ES-I3 (cell line): Measurements from ENCODE around the gene GGT5.
"Not testable (repeated sequence)": the region's sequence is repeated elsewhere in the genome, so short reads cannot be mapped to it uniquely, and the experiment has no call there.

Experiments
- H3K36me3 ChIP-seq: 2 replicates; pipeline ENCODE4 v1.6.1; 2013; ENCODE audit warnings: mild to moderate bottlenecking, low read length, control low read depth, moderate library complexity; ENCODE audit not compliant: insufficient read depth
- H3K4me1 ChIP-seq: 2 replicates; pipeline ENCODE4 v1.6.1; 2013; ENCODE audit warnings: mild to moderate bottlenecking, control low read depth, low read length; ENCODE audit not compliant: insufficient read depth
- H3K9ac ChIP-seq: 2 replicates; pipeline ENCODE4 v1.6.1; 2013; ENCODE audit warnings: low read depth, mild to moderate bottlenecking, low read length, moderate library complexity
- H3K9me3 ChIP-seq: 2 replicates; pipeline ENCODE4 v1.6.1; 2013; ENCODE audit warnings: mild to moderate bottlenecking, low read length, moderate library complexity; ENCODE audit not compliant: control insufficient read depth, insufficient read depth

The GGT5 gene

DNA sequence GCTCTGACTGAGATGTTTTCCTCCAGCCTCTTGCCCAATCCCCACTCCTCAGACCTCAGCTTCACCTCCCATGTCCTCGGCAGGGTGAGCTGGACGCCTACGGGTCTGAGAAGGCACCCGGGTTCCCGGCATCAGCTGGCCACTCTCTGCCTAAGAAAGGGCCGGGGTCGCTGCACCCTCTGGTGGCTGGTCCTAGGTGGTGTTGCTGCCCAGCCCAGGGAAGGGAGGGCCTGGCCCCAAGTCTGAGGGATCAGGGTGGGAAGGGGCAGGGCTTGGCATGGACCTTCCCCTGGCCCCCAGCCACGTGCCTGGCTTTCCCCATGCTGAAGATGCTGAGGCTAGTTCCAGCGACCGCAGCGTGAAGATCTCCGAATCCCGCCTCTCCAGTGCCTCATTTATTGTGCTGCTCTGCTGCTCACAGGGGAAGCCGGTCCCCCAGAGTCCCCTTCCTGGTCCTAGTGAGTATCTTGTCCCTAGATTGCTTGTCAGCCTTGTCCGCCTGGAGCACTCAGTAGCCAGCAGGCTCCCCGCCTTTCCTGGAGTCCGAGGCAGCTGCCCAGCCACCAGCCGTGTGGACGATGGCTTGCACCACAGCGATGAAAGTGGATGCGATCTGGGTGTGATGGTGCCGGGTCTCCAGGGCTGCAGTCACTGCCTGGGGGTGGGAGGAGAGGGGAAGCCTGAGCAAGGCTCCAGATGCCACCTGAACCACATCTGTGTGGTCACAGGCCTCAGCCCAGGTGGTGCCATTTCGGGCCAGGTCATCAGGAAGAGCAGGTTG, 2.9 kb upstream of the GGT5 start:
- H3K36me3 ChIP-seq: no peaks in the 10 kb centered on the region
- no peak overlapping the region for H3K9ac ChIP-seq
- H3K9me3 ChIP-seq: no peaks in the 10 kb centered on the region
- H3K4me1 ChIP-seq: peaks cover 12% of the 10 kb centered on the region; the same call in 1 of the 2 replicates

DNA sequence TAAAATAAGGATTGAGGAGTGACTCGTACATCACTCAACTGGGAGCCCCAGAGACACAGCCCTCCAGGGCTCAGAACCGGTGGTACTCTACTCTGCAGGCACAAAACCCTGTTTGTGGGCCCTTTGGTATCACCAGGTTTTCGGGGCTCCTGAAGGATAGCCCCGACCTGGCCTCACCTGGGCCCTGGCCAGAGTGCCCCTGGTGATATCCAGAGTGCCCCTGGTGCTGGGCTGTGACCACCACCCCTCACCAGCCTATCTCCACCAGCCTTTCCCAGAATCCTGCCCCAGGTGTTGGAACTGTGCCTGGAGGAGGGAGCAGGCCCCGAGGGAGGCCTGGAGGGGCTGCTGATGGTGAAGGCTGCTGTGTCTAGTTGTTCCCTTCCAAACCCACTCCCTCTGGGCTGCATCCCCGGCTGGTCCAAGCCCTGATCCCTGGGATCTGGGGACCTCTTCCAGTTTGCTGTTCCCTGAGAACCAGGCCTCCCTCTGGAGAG, 2.2 kb upstream of the GGT5 start:
- peaks cover 18% of the 10 kb centered on the region; the same call in 1 of the 2 replicates for H3K4me1 ChIP-seq

GRCh38 chr22:24245584-24246561, 991 bp upstream of the GGT5 start:
- H3K9me3 ChIP-seq: not testable (repeated sequence)
- peaks cover 18% of the 10 kb centered on the region; the same call in 1 of the 2 replicates for H3K4me1 ChIP-seq

More for the DNA sequence above, 2.2 kb upstream of the GGT5 start:
- Histone ChIP-seq H3K9ac (no peak overlapping the region), H3K36me3 (no peaks in the 10 kb centered on the region), H3K9me3 (no peaks in the 10 kb centered on the region)

GRCh38 chr22:24244144-24244787, 616 bp downstream of the GGT5 start:
- H3K9me3 ChIP-seq: no peaks in the 10 kb centered on the region
- H3K36me3 ChIP-seq: no peaks in the 10 kb centered on the region
- H3K9ac ChIP-seq: no peak overlapping the region
- peaks cover 18% of the 10 kb centered on the region; the same call in 1 of the 2 replicates for H3K4me1 ChIP-seq

More at GRCh38 chr22:24245584-24246561, 991 bp upstream of the GGT5 start:
- not testable (repeated sequence) for H3K9ac ChIP-seq, H3K36me3 ChIP-seq

DNA sequence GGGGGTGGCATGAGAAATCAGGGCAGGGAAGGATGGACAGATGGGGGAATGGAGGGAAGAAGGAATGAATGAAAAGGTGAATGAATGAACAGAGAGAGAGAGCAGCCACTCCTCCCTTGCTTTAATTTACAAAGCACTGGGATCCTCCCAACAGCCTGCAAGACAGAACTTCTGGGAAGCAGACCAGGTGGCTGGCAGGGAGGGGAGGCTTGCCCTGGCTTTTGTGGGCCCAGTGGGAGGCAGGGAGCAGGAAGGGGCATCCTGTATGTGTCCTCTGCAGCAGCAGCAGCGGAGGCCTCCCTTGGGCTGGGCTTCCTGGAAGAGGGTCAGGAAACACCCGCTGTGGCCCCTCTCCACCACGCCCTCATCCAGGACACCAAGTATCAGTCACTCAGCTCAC, 1.5 kb downstream of the GGT5 start:
- not testable (repeated sequence) for H3K9me3 ChIP-seq, H3K36me3 ChIP-seq, H3K9ac ChIP-seq
- H3K4me1 ChIP-seq: peaks cover 18% of the 10 kb centered on the region; the same call in 1 of the 2 replicates

DNA sequence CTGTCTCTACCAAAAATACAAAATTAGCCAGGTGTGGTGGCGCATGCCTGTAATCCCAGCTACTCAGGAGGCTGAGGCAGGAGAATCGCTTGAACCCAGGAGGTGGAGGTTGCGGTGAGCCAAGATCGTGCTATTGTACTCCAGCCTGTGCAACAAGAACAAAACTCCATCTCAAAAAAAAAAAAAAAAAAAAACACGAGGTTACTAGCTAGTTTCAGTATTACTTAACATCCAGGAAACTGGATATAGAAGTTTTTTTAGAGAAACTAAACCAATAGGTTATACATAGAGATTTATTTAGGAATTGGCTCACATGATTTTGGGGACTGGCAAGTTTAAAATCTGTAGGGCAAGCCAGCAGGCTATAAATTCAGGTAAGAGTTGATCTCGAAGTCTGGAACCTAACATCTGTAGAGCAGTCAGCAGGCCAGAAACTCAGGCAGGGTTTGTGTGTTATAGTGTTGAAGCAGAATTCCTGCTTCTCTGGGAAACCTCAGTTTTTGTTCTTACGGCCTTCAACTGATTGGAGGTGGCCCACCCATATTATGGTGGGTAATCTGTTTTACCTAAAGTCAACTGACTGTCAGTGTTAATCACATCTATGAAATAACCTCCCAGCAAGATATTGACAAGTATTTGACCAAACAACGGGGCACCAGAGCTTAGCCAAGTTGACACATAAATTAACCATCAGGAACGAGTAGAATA, 3.7 kb downstream of the GGT5 start:
- not testable (repeated sequence) for H3K36me3 ChIP-seq, H3K9ac ChIP-seq, H3K9me3 ChIP-seq
- H3K4me1 ChIP-seq: peaks cover 15% of the 10 kb centered on the region; the same call in 1 of the 2 replicates

DNA sequence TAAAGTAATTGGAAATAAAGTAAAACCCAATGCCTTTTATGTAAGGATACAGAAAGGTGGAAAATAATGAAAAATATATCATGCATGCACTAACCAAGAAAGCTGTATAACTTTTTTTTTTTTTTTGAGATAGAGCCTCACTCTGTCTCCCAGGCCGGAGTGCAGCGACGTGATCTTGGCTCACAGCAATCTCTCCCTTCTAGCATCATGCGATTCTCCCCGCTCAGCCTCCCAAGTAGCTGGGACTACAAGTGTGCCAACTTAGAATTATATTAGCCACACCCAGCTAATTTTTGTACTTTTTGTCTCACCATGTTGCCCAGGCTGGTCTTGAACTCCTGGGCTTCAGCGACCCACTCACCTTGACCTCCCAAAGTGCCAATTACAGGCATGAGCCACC, 4.5 kb downstream of the GGT5 start:
- Histone ChIP-seq H3K9me3 (no peaks in the 10 kb centered on the region), H3K4me1 (peaks cover 15% of the 10 kb centered on the region; the same call in 1 of the 2 replicates), H3K36me3 (no peaks in the 10 kb centered on the region), H3K9ac (no peak overlapping the region)

DNA sequence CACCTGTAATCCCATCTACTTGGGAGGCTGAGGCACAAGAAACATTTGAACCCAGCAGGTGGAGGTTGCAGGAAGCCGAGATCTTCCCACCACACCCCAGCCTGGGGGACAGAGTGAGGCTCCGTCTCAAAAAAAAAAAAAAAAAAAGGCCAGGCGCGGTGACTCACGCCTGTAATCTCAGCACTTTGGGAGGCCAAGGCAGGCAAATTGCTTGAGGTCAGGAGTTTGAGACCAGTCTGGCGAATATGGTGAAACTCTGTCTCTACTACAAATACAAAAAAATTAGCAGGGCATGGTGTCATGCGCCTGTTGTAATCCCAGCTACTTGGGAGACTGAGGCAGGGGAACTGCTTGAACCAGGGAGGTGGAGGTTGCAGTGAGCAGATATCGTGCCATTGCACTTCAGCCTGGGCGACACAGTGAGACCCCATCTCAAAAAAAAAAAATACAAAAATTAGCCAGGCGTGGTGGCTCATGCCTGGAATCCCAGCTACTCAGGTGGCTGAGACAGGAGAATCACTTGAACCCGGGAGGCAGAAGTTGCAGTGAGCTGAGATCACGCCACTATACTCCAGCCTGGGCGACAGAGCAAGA, 6.7 kb downstream of the GGT5 start:
- H3K4me1 ChIP-seq: peaks cover 10% of the 10 kb centered on the region; the same call in 1 of the 2 replicates
- H3K36me3 ChIP-seq, H3K9ac ChIP-seq, H3K9me3 ChIP-seq: not testable (repeated sequence)

- no peaks in the 10 kb centered on the region for H3K4me1 ChIP-seq
- H3K9ac ChIP-seq: no peak overlapping the region
- H3K9me3 ChIP-seq: no peaks in the 10 kb centered on the region
- H3K36me3 ChIP-seq: no peaks in the 10 kb centered on the region
These were observed 8.2 kb downstream of the GGT5 start for GRCh38 chr22:24236656-24237055.

GRCh38 chr22:24235315-24235714, 9.6 kb downstream of the GGT5 start:
- Histone ChIP-seq H3K9ac (no peak overlapping the region), H3K36me3 (no peaks in the 10 kb centered on the region), H3K9me3 (no peaks in the 10 kb centered on the region), H3K4me1 (peaks cover 6% of the 10 kb centered on the region; the same call in 1 of the 2 replicates)

GRCh38 chr22:24233816-24234215, 11.1 kb downstream of the GGT5 start:
- peaks cover 6% of the 10 kb centered on the region; the same call in 1 of the 2 replicates for H3K4me1 ChIP-seq
- H3K9me3 ChIP-seq: no peaks in the 10 kb centered on the region
- H3K9ac ChIP-seq: no peak overlapping the region
- H3K36me3 ChIP-seq: no peaks in the 10 kb centered on the region

GRCh38 chr22:24233235-24233634, 11.6 kb downstream of the GGT5 start:
- Histone ChIP-seq H3K36me3 (no peaks in the 10 kb centered on the region), H3K9ac (no peak overlapping the region), H3K9me3 (no peaks in the 10 kb centered on the region), H3K4me1 (peaks cover 6% of the 10 kb centered on the region; the same call in 1 of the 2 replicates)

- Histone ChIP-seq H3K9me3 (no peaks in the 10 kb centered on the region), H3K36me3 (no peaks in the 10 kb centered on the region), H3K9ac (no peak overlapping the region)
These were observed 12.2 kb downstream of the GGT5 start for GRCh38 chr22:24232725-24233124.

More at GRCh38 chr22:24232725-24233124, 12.2 kb downstream of the GGT5 start:
- peaks cover 6% of the 10 kb centered on the region; the same call in 1 of the 2 replicates for H3K4me1 ChIP-seq
